ENCODE measurements around the gene CPVL.

Gene CPVL

DNA sequence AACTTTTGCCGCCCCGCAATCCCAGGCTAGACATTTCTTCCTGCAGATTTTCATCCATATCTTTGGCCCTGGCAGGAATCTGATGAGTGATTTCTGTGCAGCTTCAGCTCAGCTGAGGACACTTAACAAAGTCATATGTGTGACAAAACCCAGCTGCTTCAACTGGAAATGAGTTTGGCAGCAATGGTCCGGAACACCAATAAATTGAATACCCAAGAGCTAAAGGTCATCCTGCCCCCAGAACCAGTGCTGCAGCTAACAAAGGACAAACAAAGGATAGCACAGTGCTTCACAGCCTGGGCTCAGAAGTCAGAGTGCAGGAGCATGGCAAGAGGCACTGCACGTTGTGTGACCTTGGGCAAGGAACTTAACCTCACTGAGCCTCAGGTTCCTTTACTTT is 148.2 kb downstream of the CPVL start:
- no peak for DNase-seq

DNA sequence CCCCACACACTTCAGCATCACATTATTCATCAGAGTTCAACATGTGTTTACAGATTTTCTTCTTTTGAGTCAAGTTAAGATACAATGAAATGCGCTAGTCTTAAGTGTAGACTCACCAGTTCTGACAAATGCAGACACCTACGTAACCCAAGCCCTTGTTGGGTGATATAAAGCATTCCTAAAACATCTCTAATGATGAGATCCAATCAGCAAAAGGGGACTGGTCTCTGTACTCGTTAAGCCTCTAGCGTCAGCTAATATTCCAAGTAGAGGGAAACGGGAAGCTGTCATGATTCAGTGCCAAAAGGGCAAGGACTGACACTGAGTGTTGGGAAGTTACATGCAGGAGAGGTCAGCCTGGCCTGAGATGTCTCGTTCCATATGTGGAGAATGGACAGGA is 149.5 kb downstream of the CPVL start:
- DNase-seq: no peak

DNA sequence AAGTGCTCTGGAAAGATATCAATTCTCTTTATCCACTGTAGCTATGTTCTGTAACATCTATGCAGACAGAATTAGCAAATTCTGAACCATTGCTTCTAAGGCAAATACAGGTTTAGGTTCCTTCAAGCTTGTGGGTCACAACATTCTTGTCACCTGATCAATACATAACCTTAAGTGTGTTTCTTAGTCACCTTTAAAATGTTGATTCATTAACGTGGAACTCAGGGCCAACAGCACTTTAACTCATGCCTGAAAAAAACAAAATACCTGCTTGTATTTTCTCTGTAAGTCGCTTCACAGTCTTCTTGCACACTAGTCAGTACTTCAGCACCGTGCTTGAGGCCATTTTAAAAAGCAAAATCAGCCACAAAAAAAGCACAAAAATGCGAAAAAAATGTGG is 153.0 kb downstream of the CPVL start:
- DNase-seq: no peak

DNA sequence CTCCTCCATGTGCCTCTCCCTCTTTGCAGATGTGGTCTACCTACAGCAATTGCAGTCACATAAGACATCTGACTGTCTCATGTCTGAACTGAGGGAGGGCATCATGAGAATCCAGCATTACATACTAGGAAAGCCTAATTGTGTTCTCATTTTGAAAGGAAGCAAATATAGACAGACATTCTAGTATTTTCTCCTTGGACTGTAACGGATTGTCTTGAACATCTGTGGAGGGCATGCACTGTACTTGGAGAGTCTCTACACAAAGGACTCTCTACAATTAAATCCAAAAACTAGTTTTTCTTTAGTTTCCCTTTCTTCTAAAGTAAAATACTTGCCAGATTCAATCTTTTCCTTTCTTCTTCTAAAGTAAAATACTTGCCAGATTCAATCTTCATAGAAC is 153.5 kb downstream of the CPVL start:
- no peak for DNase-seq

DNA sequence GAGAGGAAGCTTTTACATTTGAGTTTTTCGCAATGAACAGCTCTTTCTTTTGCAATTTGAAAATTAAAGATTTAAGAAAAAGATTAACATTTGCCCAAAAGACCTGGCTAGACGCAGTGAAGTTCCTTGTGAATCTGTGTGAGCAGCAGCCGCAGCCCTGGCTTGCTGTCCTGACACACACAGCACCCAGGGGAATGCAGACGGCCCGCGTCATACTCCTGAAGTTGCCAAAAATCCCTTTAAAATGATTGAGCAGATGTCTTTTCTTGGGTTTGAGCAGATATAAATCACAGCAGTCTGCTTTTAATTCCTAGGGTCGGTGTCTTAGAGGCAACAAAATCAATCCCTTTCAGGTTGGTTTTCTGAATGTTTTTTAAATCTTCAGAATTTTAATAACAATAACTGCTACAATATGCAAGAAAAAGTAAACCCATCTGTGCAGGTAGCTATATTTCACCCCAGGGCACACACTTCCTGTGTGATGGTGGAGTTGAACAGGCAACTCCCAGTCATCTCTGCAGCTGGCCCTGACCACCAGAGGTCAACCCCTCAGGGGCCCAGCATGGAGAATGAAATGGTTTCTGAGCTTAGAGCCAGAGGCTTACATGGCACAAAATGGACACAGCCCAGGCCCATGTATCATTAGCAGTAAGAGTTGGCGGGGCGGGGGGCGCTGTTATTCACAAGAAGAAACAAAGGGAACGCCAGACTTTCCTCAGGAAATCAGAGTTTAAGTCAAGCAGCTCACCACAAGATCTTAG is 156.0 kb downstream of the CPVL start:
- no peak for DNase-seq

DNA sequence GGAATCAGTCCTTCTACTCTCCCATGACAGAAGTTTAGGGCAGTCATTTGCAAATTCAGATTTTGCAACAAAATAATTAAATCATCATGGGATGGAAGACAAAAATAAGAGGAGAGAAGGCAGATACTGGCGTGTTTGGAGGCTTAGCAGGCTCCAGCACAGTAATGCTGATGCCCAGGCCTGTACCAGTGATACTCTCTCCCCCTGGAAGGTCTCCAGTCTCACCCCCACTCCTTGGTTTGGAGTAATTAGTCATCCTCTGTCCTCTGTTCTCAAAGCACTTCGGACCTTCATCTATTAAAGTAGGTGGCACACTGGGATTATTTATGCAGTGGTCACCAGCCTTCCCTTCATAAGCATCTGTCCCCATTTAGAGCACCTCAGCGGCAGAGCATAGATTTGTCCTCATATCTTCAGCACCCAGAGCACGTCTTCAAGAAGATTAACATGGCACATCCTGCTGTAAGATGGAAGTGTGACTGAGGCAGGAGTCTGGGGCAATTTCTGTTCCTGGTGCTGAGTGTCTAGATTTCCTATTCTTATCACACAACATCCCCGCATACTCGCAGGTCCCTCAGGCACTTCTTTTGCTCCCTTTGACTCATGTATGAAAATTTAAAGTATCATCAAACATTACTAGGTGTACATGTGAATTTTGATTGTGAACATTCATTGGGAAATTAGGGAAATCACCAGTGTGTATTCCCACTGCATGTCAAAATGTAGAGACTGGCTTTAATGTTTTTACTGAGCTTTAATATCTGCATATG is 156.9 kb downstream of the CPVL start:
- no peak for DNase-seq

DNA sequence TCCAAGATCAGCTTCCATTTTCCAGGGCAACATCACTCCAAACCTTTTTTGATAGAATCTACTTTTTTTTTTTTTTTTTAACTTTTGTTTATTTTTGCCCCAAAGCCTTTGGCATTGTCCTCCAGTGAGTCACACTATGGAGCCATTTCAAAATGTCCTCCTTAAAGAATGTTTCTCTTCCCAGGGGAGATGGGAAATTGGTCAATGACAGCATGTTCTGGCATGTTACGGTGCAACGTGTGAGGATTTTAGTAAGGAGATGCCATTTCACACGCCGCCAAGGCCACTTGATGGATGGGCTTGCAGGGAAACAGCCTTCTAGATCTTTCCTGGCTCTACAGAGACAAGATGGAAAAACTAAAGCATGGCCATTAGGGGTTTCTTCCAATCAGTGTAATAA is 157.5 kb downstream of the CPVL start:
- no peak for DNase-seq

DNA sequence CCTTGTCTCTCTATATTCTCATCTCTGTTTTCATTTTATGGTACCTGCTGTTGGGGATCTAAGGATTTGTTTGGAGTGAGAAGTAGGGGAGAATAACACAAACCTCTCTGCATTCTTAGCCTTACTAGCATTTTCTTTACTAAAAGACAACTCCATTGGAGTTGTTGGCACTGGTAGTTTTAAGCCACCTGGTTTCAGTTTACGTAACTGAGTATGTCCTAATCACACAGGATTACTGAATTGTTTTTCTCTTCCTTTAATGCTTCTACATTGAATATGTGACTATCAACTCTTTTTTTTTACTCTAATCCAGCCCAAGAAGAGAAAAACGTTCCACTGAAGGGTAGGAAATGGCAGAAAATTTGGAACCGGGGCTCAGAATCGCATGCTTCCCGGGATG is 158.2 kb downstream of the CPVL start:
- no peak for DNase-seq

DNA sequence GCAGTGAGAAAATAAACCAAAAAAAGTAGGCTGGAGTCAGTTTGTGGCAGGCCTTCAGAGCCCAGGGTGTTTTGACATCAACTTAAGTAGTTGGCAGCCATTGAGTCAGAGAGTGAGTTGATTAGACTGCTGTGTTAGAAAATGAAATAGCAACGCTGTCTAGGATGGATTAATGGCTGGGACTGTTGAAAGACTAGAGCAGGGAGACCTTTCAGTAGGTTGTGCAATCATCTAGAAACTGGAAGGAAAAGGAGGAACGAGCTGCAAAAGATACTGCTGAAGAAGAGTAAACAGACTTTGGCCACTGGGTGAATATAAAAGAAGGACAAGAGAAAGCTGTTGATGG is 159.6 kb downstream of the CPVL start:
- DNase-seq: no peak

DNA sequence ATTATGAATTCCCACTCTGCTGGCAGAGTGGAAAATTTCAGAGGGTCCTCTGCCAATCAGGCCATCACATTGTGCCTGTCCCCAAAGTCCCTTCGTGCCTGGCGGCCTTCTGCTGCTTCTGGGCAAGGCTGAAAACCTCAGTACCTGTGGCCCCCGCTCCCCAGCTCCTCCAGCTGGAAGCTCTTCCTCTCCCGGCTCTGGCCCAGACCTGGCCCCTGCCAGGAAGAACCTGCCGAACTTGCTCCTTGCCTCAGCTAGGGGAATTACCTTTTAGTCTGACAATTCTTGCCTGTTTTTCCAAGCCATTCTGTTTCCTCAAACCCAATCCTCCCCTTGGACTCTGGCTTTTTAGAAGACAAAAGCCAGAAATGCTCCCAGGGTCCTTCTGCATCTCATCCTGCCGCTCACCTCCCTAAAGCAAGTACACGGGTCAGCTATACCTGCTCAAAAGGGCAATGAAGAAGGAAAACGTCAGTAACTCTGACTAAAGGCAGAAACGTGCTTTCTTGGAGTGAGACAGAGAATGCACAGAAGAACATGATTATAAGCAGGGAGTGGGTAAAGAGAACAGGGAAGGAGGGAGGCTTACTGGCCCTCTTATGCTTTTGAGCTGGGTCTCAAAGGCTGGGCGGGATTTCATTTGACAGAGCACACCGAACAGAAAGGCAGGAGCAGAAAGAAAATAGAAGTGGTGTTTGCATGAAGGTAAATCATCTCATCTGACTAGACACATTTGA is 160.1 kb downstream of the CPVL start:
- DNase-seq: no peak

DNA sequence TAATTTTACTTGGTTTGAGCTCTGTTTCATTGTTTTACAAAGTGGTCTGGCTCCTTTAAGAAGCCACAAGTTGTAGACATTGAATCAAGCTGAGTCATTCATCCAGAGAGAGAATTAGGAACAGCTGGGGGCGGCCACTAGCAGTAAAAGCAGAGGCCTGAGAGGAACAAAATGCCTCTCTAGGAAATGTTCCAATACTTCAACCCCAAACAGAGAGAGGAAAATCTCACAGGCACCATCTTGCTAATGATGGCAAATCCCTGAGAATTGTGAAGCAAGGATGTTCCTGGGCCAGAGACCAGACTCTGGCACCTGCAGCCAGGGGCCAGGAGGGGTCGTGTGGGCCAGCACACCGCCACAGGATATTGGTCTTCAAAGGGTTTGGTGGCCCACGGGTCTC is 161.7 kb downstream of the CPVL start:
- DNase-seq: no peak

DNA sequence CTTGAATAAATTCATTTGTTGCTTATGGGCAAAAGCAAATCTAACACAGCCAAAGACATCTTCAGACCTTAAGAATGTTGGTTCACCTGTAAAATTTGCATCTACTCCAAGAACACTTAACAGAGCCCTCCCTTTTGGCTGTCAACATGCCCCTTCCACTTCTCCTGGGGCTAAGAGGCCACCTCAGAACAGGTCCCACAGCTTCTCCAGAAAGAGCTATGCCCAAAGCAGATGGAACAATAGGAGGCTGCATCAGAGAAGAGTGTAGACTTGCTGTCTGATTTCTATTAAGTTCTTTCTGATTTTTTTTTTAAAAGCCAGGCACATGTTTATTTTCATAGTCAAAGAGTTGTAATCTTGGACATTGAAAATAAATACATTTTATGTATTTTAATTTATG is 162.1 kb downstream of the CPVL start:
- DNase-seq: no peak

DNA sequence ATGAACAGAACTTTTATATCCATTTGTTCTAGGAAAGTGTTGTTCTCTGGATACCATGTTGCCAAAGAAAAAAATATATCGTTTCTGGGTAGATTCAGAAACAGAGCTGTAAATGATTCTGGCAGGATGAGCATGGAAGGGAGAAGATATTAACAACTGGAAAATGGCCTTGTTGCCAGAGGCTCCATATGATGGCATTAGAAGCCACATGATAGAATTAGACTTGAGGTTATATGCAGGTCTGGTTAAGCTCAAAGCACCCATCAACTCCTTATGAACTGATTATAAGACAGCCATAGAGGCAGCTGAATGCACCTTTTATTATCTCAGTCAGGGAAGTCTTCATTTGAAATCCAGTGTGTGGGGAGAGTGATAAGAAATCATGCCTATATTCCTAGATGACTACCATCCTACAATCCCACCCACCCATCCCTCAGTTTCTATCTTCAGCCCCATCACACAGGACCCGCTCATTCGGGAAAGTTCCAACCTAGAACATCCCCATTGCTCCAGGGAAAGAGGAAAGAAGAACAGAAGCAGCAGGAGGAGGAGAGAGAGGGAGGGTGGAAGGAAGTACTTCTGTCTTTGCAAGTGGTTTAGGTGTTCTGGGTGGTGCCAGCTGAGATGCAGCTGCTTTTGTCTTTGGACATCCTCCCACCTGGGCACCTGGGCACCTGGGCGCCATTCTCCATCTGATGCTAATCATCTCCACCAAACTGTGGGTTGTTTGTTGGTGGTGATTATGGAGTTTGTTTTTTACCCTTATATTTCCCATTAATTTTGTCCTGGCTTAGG is 162.7 kb downstream of the CPVL start:
- DNase-seq: no peak

DNA sequence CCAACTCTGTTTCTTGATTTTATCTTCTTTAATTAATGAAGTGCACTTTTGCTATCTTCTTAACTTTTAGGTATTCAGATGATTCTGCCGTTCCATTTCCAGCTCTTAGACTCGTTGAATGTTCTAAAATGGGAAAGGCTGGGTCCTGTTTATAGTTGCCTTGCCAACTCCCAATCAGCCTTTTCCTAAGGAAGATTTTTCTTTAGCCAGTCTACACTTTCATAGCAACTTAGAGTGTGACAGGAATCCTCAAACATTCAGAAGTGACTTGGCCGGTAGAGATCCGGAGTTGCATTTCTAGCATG is 165.2 kb downstream of the CPVL start:
- no peak for DNase-seq

DNA sequence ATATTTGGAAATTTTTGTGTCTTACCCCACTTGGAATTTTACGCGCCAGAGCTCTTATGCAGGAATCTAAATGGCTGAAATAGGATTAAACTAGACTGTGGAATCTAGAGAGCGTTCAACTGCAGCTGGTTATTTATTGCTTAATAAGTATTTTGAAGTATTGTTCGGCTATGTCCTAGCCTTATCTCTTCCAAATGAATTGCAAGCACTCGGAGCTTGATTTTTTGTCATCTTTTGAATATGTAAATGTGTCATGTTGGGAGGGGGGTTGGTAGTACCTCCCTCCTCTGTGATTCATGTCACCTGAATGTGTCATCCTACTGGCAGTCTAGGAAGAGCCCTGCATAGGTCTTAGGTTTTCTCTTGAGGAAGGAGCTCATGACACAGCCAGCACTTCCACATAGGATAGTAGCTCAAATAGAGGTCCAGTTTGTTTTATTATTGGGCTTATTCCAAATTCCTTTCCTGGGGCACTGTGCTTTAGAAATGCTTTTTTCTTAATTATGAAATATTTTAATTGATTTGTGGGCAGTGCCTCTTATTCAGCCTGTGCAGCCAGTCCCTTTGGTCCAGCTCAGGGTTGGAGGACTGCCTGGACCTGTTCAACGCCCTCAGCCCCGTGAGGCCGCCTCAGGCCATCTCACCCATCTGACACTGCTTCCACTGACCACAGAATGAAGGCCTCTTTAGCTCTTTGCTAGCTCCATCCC is 165.7 kb downstream of the CPVL start:
- DNase-seq: no peak

DNA sequence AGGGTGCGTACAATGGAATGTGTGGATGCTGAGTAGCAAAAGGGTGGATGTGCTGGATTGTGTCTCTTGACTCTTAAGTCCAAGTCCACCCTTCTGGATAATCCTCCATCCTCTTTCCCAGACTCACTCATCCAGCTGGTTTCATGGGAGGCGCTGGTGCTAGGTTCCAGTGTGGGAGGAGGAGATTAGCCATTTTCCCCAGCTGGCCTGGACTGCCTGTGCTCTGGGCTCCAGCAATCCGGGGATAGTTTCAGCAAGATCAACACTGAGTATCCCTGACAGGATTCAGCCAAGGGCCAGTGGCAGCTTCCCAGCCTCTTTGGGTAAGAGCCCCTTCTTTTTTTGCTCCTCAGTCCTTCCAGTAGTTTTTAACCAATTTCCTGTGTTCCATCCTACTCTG is 166.6 kb downstream of the CPVL start:
- DNase-seq: no peak

DNA sequence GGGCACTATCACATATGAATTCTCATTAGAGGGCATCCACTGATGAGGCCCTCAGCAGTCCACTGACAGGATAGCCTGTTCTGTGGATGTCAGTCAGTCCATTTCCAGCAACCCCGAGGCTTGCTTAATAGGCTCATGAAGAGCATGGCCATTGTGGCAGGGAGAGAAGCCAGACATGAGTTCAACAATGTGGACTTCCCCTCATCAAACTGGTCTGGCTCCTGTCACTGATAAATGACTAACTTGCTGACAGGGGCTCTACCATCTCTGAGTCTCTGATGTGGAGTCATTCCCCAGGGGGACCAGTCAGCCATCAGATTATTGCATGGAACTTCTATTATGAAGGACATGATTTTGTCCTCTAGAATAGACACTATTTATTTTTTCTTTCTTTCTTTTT is 168.5 kb downstream of the CPVL start:
- no peak for DNase-seq

DNA sequence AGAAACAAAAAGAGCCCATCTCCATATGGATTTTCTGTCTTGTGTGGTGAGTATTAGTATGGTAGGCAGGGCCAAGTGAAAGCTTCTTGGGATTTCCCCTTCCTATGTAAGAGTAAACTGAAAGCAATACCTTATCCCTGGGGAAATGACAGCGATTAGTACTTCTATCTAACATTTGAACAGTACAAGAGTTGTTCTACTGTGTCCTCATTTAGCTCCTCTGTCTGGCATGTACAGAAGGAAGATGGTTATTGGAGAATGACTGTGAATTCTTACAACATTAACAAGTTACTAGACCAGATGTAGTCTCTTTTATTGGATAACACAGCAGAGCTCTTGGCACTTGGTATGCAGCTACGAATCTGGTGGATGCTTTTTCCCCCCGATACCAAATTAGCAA is 170.3 kb downstream of the CPVL start:
- no peak for DNase-seq

DNA sequence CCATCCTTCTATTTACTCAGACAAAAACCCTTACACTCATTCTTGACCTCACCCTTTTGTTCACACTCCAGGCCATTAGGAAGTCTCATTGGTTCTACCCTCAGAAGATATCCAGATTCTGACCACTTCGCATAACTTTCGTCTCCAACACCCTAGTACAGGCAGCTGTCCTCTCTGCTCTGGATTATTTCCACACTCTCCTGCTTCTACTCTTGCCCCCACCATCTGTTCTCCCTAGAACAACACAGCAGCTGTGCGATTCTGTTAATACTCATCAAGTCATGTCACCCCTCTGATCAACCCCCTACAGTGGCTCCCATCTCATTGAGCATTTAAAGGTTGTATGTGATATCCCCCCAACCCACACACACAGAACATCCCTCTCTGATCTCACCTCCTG is 172.7 kb downstream of the CPVL start:
- no peak for DNase-seq

DNA sequence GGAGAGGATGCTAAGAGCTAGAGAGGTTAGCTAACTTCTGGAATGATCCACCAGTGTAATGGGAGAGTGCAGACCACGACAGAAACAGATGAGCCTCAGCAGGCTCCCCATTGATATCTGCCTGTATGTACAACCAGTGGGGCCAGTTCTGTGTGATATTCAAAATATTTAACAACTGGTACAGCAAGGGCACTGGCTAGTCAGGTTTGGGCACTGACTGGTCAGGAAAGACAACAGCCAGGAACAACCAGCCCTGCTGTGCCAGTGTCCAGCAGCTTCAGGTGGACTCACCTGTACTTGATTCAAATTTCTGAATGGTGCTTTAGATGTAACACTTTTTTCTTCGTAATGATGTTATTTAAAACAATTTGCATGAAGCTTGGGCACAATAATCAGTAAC is 182.3 kb downstream of the CPVL start:
- DNase-seq: no peak

DNA sequence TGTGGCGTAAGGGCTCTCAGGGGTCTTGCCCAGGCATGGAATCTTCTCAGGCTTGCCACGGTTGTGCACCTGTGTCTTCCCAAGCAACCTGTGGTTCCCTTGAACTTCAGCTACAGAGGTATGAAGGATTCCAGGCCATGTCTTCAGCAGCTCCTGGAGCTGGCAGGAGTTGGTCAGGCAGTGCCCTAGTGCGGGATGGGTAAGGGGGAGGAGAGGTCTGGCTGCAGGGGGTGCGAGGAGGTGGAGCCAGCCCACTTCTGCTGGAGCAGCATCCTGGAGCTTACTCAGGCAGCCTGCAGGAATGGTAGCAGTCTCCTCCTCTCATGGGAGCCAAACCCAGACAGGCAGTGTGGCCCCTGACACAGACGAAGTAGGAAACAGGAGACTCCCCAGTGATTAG is 184.4 kb downstream of the CPVL start:
- no peak for DNase-seq

DNA sequence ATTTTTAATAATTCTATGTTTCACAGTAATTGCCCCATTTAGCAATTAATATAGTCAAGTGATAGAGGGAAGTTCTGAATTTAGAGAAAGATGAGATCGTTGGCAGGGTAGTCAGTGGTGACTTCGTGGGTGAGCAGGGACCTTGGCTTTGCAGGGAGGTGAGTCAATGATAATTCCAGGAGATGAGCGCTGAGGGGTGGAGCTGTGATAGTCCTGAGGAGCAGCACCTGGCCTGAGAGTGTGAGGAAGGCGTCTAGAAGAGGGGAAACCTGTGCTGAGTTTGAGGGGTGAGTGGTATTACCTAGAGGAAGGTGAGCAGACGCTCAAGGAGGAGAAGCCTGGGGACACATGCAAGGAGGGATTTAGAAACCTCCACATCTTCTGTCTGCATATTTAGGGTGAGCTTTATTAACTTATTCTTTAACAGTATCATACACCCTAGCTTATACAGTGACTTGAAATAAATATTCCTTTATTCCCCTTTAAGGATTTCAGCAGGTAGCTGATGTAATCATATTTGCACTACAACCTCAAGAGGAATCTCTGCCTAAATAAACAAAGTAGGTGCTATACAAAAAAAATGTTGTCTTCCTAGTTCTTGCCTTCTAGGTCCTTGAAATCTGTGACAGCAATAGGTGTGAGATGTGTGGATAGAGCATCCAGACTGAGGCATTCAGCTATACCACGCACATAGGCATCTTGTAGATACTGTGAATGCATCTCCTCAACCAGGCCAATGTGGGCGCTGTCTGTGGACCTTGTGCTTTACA is 186.1 kb downstream of the CPVL start:
- DNase-seq: no peak

Data from NCI-H1105 (cell line).